ENCODE results near the gene SMG7. TPM values are rescaled to one million over a fixed set of nuclear protein-coding genes. Genes with fewer than 3 reads are reported as not detected.

SMG7 gene
- total RNA-seq, 1 donor, result 30.7 TPM

DNA sequence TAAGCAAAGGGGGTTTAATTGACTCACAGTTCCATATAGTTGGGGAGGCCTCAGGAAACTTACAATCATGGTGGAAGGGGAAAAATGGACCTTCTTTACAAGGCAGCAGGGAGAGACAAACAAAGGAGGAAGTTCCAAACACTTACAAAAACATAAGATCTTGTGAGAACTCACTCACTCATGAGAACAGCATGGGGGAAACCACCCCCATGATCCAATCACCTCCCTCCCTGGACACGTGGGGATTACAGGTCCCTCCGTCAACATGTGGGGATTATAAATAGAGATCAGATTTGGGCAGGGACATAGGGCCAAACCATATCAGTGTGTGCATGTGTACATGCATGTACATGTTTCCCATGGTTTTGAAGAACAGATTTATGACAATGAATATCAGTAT lies 5.5 kb upstream of the SMG7 start:
- DNase-seq (ENCODE audit: low read depth in 2 of 3, low spot score in 2 of 3), result no peak

DNA sequence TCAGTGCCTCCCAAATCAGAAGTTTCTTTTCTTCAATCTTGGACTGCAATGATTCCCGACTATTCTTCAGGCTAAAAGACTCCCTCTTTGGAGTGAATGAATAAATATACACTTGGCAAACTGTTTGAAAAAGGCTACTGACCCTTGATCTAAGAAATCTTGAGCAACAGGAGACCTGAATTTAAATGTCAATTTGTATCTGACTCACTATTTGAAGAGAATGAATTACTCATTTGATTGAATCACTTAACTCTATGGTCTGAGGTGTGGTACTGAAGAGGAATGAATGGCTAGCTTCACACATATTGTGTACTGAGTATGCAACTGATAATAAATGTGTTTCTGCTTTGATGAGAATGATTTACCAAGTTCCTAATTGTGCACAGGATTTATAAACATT lies 4.6 kb upstream of the SMG7 start:
- DNase-seq (ENCODE audit: low read depth in 2 of 3, low spot score in 2 of 3), result no peak

DNA sequence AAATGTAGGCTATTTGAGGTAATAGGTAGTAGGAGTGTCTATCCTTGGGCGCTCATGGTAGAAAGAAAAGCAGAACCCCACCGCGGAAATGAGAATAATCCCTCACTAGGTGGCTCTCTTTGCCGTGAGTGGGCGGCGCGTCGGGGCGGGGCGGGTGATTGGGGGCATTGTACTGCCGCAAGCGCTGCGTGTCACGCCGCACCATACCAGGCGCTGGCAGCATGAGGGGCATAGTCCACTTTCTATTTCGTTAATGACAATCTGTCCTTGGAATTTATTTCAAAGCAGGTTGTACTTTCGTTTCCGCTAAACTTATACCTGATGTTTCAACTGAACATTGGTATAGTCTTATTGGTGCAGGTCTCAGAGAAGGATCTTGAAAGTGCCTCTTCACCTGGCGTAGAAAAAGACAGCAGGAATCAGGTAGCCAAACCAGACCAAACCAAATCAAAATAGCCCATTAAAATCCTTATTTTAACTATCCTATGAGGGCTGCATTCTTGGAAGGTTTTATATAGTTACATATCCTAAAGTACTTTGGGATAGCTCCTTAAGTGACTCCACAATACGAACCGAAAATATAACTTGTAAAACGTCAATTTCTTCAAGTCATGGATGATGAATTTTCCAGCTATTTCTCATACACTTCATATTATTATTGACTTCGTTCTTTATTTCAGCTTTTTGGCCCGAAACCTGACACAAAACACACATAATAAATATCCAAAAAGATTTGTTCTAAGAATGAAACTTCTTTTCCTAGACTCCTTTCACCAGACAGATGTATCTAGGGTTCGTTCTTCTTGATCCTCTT lies 1.9 kb upstream of the SMG7 start:
- DNase-seq (ENCODE audit: low read depth in 2 of 3, low spot score in 2 of 3), result peak; percentile 80 to 93 (median 91)

DNA sequence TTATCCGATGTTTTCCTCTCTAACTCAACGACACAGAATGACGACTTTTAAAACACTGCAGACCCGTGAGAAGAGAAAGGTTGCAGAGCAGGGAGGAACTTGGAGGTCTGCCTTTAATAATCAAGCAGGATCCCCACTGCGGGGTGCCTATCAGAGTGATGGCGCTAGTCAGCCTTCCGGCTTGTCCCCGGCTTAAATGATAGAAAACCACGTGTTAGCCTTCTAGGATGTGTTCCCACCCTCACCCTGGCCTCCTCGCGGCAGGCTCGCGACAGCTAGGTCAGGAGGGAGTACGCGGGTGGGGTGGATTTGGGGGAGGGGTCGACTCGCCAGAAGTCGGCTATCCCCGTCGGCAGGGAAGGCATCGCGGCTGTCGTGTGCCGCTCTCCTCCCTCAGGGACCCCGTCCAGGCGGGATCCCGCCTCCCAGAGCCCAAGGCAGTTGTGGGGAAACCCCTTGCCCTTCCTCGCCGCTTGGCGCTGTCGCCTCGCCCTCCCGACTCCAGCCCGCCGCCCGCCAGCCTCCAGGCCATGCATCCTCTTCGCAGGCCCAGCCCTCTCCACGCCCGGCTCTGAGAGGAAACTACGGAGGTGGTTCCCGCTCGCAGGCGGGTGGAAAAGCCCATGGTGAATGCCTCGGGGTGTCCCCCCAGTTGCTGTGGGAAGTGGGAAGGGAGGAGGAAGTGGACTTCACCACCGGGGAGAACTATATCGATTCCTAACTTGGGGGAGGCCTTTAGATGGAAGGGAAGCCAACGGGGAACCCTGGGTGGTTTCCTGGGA lies 1.1 kb upstream of the SMG7 start:
- DNase-seq (ENCODE audit: low read depth in 2 of 3, low spot score in 2 of 3), result peak; percentile 47 to 88 (median 81)

DNA sequence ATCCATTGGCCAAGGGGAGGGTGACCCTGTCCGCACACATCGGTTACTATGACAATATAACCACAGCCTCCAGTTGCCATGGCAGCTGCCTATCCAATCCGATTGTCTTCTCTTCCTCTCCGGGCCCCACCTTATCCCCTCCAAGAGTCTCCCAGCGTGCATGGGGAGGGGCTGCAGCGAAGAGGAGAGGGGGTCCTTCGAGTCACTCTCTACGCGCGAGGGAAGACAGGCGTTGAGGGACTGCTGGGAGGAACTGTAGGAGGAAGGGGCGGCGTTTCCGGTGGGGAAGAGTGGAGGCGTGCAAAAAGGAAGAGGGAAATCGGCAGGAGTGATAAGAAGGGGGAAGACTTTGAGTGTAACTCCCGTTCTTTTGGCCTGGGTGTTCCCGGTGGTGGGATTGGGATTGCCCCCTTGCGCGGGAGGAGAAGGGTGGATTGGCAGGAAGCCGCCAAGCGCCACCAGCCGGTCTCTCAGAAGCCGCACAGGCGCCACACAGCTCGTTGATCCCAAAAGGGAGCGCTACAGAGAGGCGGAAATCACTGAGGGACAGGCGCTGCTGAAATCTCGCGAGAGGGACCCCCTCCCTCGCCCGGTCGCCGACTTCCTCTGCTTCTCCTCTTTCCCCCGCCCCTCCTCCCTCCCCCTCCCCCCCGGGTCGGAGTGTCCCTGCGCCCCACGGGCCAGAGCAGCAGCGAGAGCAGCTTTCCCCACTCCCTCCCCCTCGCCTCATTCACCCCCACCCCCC lies 384 bp upstream of the SMG7 start:
- peak; percentile 94 to 97 (median 97) for DNase-seq (ENCODE audit: low read depth in 2 of 3, low spot score in 2 of 3)

DNA sequence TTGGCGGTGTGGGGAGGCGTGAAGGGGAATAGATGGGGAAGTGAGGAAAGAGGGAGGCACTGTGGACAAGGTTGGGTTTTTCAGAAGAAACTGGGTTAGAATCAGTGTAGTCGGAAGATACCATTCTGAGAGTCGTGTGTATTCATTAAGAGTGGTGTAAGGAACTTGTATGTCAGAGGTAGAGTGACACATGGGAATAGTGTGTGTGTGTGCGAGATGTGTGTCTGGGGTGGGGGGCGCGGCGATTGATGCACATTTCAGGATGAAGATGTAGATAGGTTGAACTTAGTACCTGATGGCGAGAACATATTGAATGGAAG lies 878 bp downstream of the SMG7 start:
- DNase-seq (ENCODE audit: low read depth in 2 of 3, low spot score in 2 of 3), result no peak

DNA sequence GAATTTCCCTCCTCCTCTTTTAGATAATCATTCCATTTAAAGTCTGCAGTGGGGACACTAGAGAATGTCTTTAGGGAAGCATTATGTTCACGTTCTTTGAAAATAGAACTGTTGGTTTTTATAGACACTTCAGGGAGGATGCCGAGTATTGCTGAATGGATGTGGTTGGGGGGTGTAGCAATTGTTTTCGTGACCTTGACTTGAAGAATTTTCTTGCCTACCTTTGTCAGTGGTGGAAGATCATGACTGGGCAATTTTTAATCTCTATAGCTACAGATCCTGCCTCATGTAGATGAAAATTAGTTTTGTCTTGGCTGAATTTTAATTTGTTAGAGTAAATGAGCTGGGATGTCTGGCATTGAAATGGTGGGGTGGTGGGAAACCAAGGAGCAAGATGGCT lies 3.8 kb downstream of the SMG7 start:
- DNase-seq (ENCODE audit: low read depth in 2 of 3, low spot score in 2 of 3), result peak in 1 of 3 donors; percentile 12

DNA sequence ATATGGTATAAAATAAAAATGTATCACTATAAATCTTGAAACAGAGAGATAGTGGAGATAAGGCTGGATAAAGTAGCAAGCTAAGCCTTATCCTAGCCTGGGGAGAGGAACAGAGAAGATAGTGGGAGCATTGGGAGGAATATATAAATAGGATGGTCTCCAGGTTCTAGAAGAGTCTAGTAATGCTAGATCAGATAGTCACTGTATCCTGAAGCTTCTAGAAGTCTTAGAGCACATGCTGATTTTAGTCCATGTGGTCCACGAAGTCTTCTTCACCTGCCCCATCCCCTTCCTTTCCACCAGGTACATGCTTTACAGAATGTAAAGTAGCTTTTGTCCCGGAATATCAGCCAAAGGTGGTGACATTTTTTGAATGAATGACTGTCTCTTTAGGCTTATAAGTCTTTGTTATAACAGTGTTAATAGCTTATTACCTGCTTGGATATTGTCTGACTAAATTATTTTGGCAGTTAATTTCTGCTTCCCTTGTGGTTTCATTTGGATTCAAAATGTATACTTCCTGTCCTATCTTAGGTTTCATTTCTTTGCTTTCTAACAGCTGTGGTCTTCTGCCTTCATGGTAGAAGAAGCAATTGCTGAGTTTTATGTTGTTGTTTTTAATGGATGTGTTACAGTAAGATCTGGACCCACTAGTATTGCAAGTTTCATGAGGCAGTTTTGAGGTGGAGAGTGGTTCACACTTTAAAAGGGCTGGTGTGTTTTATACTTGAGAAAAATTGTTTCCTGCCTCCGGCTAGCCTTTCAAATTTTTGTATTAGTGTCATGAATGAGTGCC lies 5.9 kb downstream of the SMG7 start:
- DNase-seq (ENCODE audit: low read depth in 2 of 3, low spot score in 2 of 3), result peak in 1 of 3 donors; percentile 33

DNA sequence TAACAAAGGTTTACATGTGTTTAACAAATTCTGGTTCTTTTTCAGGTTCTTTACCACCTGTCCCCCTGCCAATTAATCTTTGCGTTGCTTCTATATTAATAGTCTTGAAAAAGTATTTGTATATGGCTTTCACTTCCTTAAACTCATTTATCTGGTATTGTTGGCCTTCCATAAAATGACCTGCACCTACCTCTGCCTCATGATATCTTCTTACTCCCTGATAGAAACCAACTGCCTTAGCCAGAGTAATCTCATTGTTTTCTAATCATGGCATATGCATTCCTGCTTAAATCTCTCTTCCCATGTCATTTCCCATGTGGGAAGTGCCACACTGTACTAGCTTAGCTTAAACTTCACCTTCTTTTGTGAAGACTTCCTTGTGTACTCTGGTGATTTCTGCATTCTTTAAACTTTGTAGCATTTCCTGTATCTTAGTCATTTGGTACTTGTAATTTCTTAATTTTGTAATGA lies 8.7 kb downstream of the SMG7 start:
- DNase-seq (ENCODE audit: low read depth in 2 of 3, low spot score in 2 of 3), result no peak

DNA sequence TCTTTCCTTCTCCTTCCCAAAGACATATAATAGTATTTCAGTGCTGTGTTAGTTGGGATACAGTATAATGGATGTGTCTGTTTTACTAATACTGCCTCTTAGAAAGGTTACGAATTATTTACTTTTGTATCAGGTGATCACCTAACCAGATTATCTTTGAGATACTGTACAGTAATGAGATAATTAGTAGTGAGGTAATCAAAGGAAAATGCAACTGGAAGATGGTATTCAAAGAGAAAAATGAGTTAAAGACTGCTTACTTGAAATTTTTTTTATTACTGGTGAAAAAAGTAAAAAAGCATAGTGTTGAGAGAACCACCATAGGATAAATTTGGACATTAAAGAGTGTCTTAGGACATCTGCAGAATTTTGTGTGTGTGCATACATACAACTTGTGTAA lies 10.9 kb downstream of the SMG7 start:
- DNase-seq (ENCODE audit: low read depth in 2 of 3, low spot score in 2 of 3), result no peak

DNA sequence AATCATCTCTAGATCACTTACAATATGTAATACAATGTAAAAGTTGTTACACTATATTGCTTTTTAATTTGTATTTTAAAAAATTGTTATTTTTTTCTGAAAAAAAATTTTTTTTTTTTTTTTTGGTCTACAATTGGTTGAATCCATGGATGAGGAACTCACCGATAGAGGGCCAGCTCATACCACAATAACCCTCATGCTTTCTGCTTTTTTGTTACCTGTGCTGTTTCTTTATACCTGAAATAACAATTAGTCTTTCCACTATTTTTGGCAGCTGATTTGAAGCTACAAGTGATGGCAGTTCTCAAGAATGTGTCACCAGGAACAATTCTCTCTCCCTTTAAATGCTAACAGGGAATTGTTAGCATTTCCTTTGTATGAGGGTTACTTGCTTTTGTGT lies 12.0 kb downstream of the SMG7 start:
- DNase-seq (ENCODE audit: low read depth in 2 of 3, low spot score in 2 of 3), result peak in 1 of 3 donors; percentile 33

DNA sequence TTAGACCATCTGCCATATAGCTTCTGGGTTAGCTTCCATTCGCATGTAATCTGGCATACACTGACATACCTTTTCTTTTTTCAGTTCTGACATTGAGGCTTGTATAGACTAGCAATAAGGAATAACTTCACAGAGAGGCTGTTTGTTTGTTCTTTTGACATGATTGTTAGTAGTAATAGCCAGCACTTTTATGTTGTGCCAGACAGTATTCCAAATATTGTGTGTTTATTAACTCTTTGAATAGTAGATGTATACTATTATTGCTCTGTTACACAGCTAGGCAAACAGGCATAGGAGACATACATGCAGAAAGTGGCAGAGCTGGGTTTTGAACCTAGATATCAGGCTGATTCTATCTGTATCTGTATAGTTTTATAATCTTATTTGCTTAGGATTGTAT lies 12.6 kb downstream of the SMG7 start:
- no peak for DNase-seq (ENCODE audit: low read depth in 2 of 3, low spot score in 2 of 3)

DNA sequence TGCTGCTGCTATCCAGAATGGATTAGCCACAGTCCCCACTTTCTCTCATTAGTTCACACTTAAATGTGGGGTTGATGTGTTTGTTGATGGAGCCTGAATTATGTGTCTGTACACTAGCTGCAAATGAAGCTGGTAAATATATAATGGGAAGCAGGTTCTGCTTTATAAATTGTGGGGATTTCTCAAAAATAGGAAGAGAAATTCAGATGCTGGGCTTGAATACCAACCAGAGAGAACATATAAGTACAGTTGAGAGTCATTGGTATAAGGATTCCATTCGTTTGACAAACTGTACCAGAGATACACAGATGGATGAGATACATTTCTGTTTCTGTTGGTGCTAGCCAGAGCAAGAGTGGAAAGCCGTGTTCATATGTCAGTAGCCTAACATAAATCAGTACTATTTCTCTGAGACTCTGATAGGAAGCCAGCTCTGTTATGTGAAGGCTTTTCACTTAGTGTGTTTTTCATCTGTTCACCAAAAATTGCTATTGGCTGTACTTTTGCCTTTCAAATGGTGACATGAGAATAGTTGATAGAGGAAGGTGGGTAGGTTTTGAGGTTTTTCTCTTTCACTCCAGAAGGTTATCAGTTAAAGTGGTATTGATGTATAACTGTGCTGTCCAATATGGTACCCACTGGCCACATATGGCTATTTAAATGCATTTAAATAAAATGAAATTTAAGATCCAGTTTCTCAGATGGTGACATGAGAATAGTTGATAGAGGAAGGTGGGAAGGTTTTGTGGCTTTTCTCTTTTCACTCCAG lies 15.6 kb downstream of the SMG7 start:
- DNase-seq (ENCODE audit: low read depth in 2 of 3, low spot score in 2 of 3), result no peak

DNA sequence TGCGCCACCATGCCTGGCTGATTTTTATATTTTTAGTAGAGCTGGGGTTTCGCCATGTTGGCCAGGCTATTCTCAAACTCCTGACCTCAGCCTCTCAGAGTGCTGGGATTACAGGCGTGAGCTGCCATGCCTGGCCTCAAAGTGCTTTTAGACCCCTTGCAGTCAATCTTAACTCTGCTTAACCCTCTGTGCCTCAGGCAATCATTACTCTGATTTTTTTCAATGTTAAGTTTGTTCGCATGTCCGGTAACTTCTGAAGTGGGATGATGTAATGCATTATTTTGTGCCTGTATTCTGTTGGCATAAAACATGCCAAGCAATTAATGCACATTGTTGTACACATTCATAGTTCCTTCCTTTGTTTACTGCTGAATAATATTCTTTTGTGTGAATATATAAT lies 18.6 kb downstream of the SMG7 start:
- no peak for DNase-seq (ENCODE audit: low read depth in 2 of 3, low spot score in 2 of 3)

DNA sequence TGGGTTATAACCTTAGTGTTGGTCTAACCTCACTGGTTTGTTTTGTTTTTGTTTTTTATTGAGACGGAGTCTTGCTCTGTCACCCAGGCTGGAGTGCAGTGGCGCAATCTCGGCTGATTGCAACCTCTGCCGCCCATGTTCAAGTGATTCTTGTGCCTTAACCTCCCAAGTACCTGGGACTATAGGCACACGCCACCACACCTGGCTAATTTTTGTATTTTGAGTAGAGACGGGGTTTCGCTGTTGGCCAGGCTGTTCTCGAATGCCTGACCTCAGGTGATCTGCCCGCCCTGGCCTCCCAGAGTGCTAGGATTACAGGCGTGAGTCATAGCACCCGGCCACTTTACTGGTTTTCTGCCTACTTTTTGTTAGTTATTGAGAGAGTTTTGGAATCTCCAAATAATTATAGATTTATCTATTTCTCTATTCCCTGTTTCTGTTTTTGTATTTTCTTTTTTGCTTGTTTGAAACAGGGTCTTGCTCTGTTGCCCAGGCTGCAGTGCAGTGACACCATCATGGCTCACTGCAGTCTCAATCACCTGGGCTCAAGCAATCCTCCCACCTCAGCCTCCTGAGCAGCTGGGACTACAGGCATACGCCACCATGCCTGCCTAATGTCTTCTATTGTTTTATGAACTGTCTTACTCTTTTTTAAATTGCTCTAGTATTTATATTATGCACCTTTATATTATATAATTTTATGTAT lies 21.4 kb downstream of the SMG7 start:
- no peak for DNase-seq (ENCODE audit: low read depth in 2 of 3, low spot score in 2 of 3)

DNA sequence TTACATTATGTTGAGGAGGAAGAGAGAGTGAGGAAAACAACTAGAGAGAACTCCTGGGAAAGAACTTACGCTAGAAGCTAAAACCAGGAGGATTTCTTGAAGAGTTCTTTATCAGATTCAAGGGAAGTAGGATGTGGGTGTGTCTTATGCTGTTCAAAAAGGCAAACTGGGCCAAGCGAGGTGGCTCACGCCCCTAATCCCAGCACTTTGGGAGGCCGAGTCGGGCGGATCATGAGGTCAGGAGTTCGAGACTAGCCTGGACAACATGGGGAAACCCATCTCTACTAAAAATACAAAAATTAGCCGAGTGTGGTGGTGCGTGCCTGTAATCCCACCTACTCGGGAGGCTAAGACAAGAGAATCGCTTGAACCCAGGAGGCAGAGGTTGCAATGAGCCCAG lies 23.1 kb downstream of the SMG7 start:
- DNase-seq (ENCODE audit: low read depth in 2 of 3, low spot score in 2 of 3), result no peak

DNA sequence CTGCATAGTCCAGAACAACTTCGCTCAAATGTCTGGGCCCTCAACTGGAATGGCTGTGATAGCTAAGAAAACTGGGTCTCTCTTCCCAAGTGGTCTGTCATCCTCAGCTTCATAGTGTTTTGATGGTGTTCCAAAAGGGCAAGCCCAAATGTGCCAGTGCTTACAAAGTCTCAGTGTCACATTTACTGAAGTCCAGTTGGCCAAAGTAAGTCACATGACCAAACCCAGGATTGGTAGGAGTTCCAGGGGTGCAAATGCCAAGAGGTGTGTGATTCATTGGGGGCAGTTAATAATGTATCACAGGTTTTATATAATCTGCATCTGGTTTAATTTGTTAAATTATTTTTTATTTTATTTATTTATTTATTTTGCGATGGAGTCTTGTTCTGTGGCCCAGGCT lies 24.9 kb downstream of the SMG7 start:
- DNase-seq (ENCODE audit: low read depth in 2 of 3, low spot score in 2 of 3), result no peak

DNA sequence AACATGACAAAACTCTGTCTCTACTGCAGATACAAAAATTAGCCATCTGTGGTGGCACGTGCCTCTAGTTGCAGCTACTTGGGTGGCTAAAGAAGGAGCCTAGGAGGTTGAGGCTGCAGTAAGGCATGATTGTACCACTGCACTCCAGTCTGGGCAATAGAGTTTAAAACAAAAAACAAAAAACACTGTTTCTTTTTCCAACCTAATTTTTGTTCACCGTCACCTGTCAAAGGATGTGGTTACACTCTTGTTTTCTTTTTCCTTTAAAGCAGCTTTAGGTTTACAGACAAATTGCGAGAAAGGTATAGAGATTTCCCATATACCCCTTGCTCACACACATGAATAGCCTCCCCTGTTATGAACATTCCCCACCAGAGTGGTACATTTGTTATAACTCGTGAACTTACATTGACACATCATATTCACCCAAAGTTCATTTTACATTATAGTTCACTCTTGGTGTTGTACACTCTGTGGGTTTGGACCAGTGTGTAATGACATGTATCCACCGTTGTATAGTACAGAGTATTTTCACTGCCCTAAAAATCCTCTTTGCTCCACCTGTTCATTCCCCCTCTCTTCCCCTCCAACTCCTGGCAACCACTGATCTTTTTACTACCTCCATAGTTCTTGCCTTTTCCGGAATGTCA lies 26.2 kb downstream of the SMG7 start:
- DNase-seq (ENCODE audit: low read depth in 2 of 3, low spot score in 2 of 3), result no peak

All from hematopoietic multipotent progenitor cell (in vitro differentiated cells).